ENCODE results near the gene IL17RD. TPM values are rescaled to one million over a fixed set of nuclear protein-coding genes. Genes with fewer than 3 reads are reported as not detected.

The IL17RD gene
- polyA plus RNA-seq, 12 donors: 21.2 to 35.9 (median 27.0) TPM; not detected in 1

Other genes with a start within 250 kb of the IL17RD start
- under 1 TPM in 8 of 12 donors, not detected in 4; 0.05 to 0.22 (median 0.12) TPM for gene SPATA12, start 104.7 kb downstream of the IL17RD start, polyA plus RNA-seq (ENCODE audit: insufficient read length in 12 of 12)
- gene HESX1, start 34.6 kb upstream of the IL17RD start, polyA plus RNA-seq (ENCODE audit: insufficient read length in 12 of 12): 1 to 10 TPM in 10 of 12 donors, not detected in 2; 1.6 to 3.2 (median 2.3) TPM
- 10 to 100 TPM in 11 of 12 donors, not detected in 1; 36.9 to 55.9 (median 44.0) TPM for gene APPL1, start 62.4 kb upstream of the IL17RD start, polyA plus RNA-seq (ENCODE audit: insufficient read length in 12 of 12)
- 1 to 10 TPM in 5 of 12 donors, under 1 TPM in 5, not detected in 2; 0.26 to 1.7 (median 1.1) TPM for gene ASB14, start 127.3 kb upstream of the IL17RD start, polyA plus RNA-seq (ENCODE audit: insufficient read length in 12 of 12)

All from muscle of arm (tissue), 12 donors.